IMR-90 (cell line): Measurements from ENCODE around the gene KIF6. TPM values are rescaled to one million over a fixed set of nuclear protein-coding genes. Genes with fewer than 3 reads are reported as not detected.

ENCODE experiments used
- ATAC-seq: fragments of 200-7000 bp; cut with Tn5 transposase; 2 replicates; pipeline ENCODE4 v1.9.1; 2020; ENCODE audit warnings: low read depth, mild to moderate bottlenecking, moderate library complexity
- BruUV-seq: library from RNA; stranded (reverse); fragments of 400-500 nt; replicated peaks from 2 replicates; lab custom pipeline; 2021; lab: Mats Ljungman, UMichigan
- CTCF ChIA-PET: fragments of 300-600 bp; formaldehyde crosslinking; extraction: SDS; loops from one replicate; lab custom pipeline; 2021; ENCODE audit warnings: antibody characterized with exemption; lab: Yijun Ruan, JAX
- POLR2A ChIA-PET: fragments of 300-600 bp; sonication (Branson Sonifier 250); formaldehyde crosslinking; loops from one replicate; lab custom pipeline; 2022; ENCODE audit warnings: antibody characterized with exemption; ENCODE audit not compliant: unreplicated experiment; lab: Charles Lee
- DNase-seq: peaks from one replicate; pipeline ENCODE4 v3.0.0; 2013
- H2AFZ ChIP-seq: replicated peaks from 2 replicates; pipeline ENCODE3; 2013; ENCODE audit warnings: low read length, mild to moderate bottlenecking; ENCODE audit not compliant: poor library complexity
- H2AK5ac ChIP-seq: 2 replicates; pipeline ENCODE4 v1.6.1; 2013; ENCODE audit warnings: low read depth, low read length, inconsistent platforms
- H2AK9ac ChIP-seq: replicated peaks from 2 replicates; pipeline ENCODE3; 2013; ENCODE audit warnings: mild to moderate bottlenecking, low read depth, low read length, moderate library complexity; ENCODE audit not compliant: poor library complexity
- H2BK120ac ChIP-seq: 2 replicates; pipeline ENCODE4 v1.6.1; 2013; ENCODE audit warnings: low read depth, low read length, inconsistent platforms
- H2BK15ac ChIP-seq: 3 replicates; pipeline ENCODE4 v1.6.1; 2013; ENCODE audit warnings: low read depth, low read length, inconsistent platforms
- H2BK20ac ChIP-seq: 2 replicates; pipeline ENCODE4 v1.6.1; 2013; ENCODE audit warnings: low read depth, mild to moderate bottlenecking, inconsistent platforms, low read length, moderate library complexity
- H2BK5ac ChIP-seq: 2 replicates; pipeline ENCODE4 v1.6.1; 2013; ENCODE audit warnings: mild to moderate bottlenecking, low read depth, low read length, inconsistent platforms; ENCODE audit not compliant: poor library complexity, severe bottlenecking
- H3K14ac ChIP-seq: replicated peaks from 2 replicates; pipeline ENCODE4 v1.6.1; 2013; ENCODE audit warnings: low read depth, low read length, inconsistent platforms
- H3K18ac ChIP-seq: 2 replicates; pipeline ENCODE4 v1.6.1; 2013; ENCODE audit warnings: low read depth, low read length, control low read depth
- H3K23ac ChIP-seq: 2 replicates; pipeline ENCODE4 v1.6.1; 2013; ENCODE audit warnings: low read depth, low read length, inconsistent platforms
- H3K27ac ChIP-seq: 2 replicates; pipeline ENCODE4 v1.5.1; 2013; ENCODE audit warnings: mild to moderate bottlenecking, control low read depth, low read length; ENCODE audit not compliant: insufficient read depth
- H3K27me3 ChIP-seq: 2 replicates; pipeline ENCODE4 v1.6.1; 2013; ENCODE audit warnings: low read length; ENCODE audit not compliant: control insufficient read depth, insufficient read depth
- H3K36me3 ChIP-seq: 2 replicates; pipeline ENCODE4 v1.6.1; 2013; ENCODE audit warnings: low read length, mixed read lengths; ENCODE audit not compliant: control insufficient read depth, insufficient read depth
- H3K4ac ChIP-seq: 2 replicates; pipeline ENCODE4 v1.6.1; 2013; ENCODE audit warnings: low read depth, low read length, inconsistent platforms
- H3K4me1 ChIP-seq: 2 replicates; pipeline ENCODE4 v1.6.1; 2013; ENCODE audit warnings: low read length, mixed read lengths; ENCODE audit not compliant: control insufficient read depth, insufficient read depth
- H3K4me2 ChIP-seq: 2 replicates; pipeline ENCODE4 v1.6.1; 2013; ENCODE audit warnings: low read depth, mild to moderate bottlenecking, control low read depth, low read length, moderate library complexity
- H3K4me3 ChIP-seq: 2 replicates; pipeline ENCODE4 v1.5.1; 2013; ENCODE audit warnings: low read depth, mild to moderate bottlenecking, control low read depth, low read length, moderate library complexity; ENCODE audit not compliant: insufficient read depth
- H3K56ac ChIP-seq: 2 replicates; pipeline ENCODE4 v1.6.1; 2013; ENCODE audit warnings: low read length, inconsistent platforms; ENCODE audit not compliant: insufficient read depth; ENCODE audit errors: extremely low read depth
- H3K79me1 ChIP-seq, 2 experiments: 2 replicates each; pipeline ENCODE4 v1.6.1; 2013; ENCODE audit warnings: low read length in 2 of 2, inconsistent platforms in 1 of 2, low read depth in 1 of 2
- H3K9ac ChIP-seq: 2 replicates; pipeline ENCODE4 v1.6.1; 2013; ENCODE audit warnings: low read depth, low read length, control low read depth
- H3K9me1 ChIP-seq: 2 replicates; pipeline ENCODE4 v1.6.1; 2013; ENCODE audit warnings: low read length, inconsistent platforms; ENCODE audit not compliant: insufficient read depth
- H3K9me3 ChIP-seq: 2 replicates; pipeline ENCODE4 v1.6.1; 2013; ENCODE audit warnings: low read length; ENCODE audit not compliant: control insufficient read depth, insufficient read depth
- H4K20me1 ChIP-seq: 2 replicates; pipeline ENCODE4 v1.6.1; 2013; ENCODE audit warnings: low read length, inconsistent platforms; ENCODE audit not compliant: insufficient read depth
- H4K5ac ChIP-seq: 2 replicates; pipeline ENCODE4 v1.6.1; 2013; ENCODE audit warnings: mild to moderate bottlenecking, low read depth, low read length, control low read depth
- H4K8ac ChIP-seq, 2 experiments: 2 replicates each; pipeline ENCODE4 v1.6.1; 2013; ENCODE audit warnings: low read depth in 2 of 2, low read length in 2 of 2, control low read depth in 1 of 2, inconsistent platforms in 1 of 2
- H4K91ac ChIP-seq: 2 replicates; pipeline ENCODE4 v1.6.1; 2013; ENCODE audit warnings: low read depth, low read length, inconsistent platforms; ENCODE audit not compliant: insufficient read depth
- BHLHE40 ChIP-seq: fragments of 150-350 bp; IDR thresholded peaks from 2 replicates; pipeline ENCODE4 v1.6.1; 2016; ENCODE audit warnings: mild to moderate bottlenecking, low read depth, low read length
- CEBPB ChIP-seq: IDR thresholded peaks from 2 replicates; pipeline ENCODE4 v1.6.1; 2012; ENCODE audit warnings: low read depth, low read length, improper control_type of control experiment
- CHD1 ChIP-seq: IDR thresholded peaks from 2 replicates; pipeline ENCODE4 v1.6.1; 2012; ENCODE audit warnings: low read depth, low read length, improper control_type of control experiment
- MAFK ChIP-seq: IDR thresholded peaks from 2 replicates; pipeline ENCODE4 v1.6.1; 2012; ENCODE audit warnings: low read depth, low read length, improper control_type of control experiment
- MAZ ChIP-seq: IDR thresholded peaks from 2 replicates; pipeline ENCODE4 v1.6.1; 2012; ENCODE audit warnings: low read depth, mild to moderate bottlenecking, low read length, improper control_type of control experiment, moderate library complexity, borderline replicate concordance
- MXI1 ChIP-seq: IDR thresholded peaks from 2 replicates; pipeline ENCODE4 v1.6.1; 2012; ENCODE audit warnings: low read depth, mild to moderate bottlenecking, low read length, moderate library complexity, borderline replicate concordance
- POLR2A ChIP-seq: IDR thresholded peaks from 2 replicates; pipeline ENCODE4 v1.6.1; 2012; ENCODE audit warnings: mild to moderate bottlenecking, low read depth, low read length
- RAD21 ChIP-seq: IDR thresholded peaks from 2 replicates; pipeline ENCODE4 v1.6.1; 2012; ENCODE audit warnings: low read length, improper control_type of control experiment
- RCOR1 ChIP-seq: IDR thresholded peaks from 2 replicates; pipeline ENCODE4 v1.6.1; 2012; ENCODE audit warnings: mild to moderate bottlenecking, low read length, improper control_type of control experiment; ENCODE audit not compliant: insufficient replicate concordance
- RFX5 ChIP-seq: IDR thresholded peaks from 2 replicates; pipeline ENCODE4 v1.8.0; 2012; ENCODE audit warnings: low read depth, mild to moderate bottlenecking, low read length, moderate library complexity
- WGBS, 2 experiments: methylation state at CpG; one replicate each; pipeline versions ENCODE4 v1.1.5 to v1.1.7; 2013; ENCODE audit warnings: missing lambda C conversion rate in 2 of 2; ENCODE audit not compliant: insufficient read length in 1 of 2; ENCODE audit errors: extremely low coverage in 2 of 2; 5-methylcytosine and 5-hydroxymethylcytosine counted together
- dilution Hi-C: fragments of 300-500 bp; cut with HindIII; formaldehyde crosslinking; loops from one replicate; pipeline ENCODE4 v1.14.3; 2018; ENCODE audit warnings: low sequenced_read_pairs; ENCODE audit not compliant: unreplicated experiment
- in situ Hi-C: fragments of 300-500 bp; cut with MboI; formaldehyde crosslinking; loops from 3 replicates; pipeline ENCODE4 v1.14.3; 2019; ENCODE audit warnings: low sequenced_read_pairs, inconsistent platforms, mixed read lengths
- intact Hi-C: fragments of 100-400 bp; cut with micrococcal nuclease; formaldehyde crosslinking; loops from 2 replicates; pipeline ENCODE4 v1.10.0; 2022
- polyA plus RNA-seq, 3 experiments: library from polyadenylated mRNA; depleted of rRNA; stranded (reverse); fragments of >200 nt; gene quantifications; 2 replicates each; pipeline ENCODE4 v1.2.3, GENCODE V29; 2012; ENCODE audit warnings: low replicate concordance in 1 of 3
- total RNA-seq: library from RNA; depleted of rRNA; stranded (reverse); fragments of >200 nt; gene quantifications from 2 replicates; pipeline ENCODE4 v1.2.3, GENCODE V29; 2012
- TF ChIP-seq, protein P1 (sequence below): fragments of 150-350 bp; IDR thresholded peaks from 2 replicates; pipeline ENCODE4 v1.6.1; 2017; ENCODE audit warnings: mild to moderate bottlenecking, antibody characterized with exemption, low read length, low read depth
- TF ChIP-seq, protein P2 (sequence below): conservative IDR thresholded peaks from 2 replicates; pipeline ENCODE4 v1.5.1; 2012; ENCODE audit warnings: mild to moderate bottlenecking, low read depth, low read length, improper control_type of control experiment
- TF ChIP-seq, protein P3 (sequence below): fragments of 150-350 bp; IDR thresholded peaks from 2 replicates; pipeline ENCODE4 v1.6.1; 2016; ENCODE audit warnings: low read depth, mild to moderate bottlenecking, low read length, moderate library complexity, borderline replicate concordance

The KIF6 gene
- total and polyA plus RNA-seq, 2 of the 4 experiments (the other 2 are of a cell fraction), result under 0.01 to 0.10 TPM

DNA sequence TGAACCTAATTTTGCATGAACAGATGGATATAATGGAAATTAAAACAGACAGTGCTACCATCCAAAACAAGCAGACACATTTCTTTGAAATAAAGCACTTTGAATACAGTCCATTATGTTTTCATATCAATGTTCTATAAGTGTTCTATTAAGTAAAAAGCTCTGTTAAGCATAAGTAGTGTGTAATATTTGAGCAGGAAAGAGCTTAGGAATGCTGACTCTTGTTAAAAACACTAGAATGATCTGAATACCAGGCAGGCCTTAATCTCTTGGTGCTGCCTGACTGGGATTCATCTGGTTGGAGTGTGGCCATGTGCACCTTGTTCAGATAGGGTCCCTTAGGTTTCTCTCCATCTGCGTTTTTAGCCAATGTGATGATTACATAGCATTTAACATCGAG is 130.9 kb downstream of the KIF6 start:
- TF ChIP-seq, protein P1, sequence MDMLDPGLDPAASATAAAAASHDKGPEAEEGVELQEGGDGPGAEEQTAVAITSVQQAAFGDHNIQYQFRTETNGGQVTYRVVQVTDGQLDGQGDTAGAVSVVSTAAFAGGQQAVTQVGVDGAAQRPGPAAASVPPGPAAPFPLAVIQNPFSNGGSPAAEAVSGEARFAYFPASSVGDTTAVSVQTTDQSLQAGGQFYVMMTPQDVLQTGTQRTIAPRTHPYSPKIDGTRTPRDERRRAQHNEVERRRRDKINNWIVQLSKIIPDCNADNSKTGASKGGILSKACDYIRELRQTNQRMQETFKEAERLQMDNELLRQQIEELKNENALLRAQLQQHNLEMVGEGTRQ, result no peak
- TF ChIP-seq MAZ (no peak), RFX5 (no peak), BHLHE40 (no peak), CEBPB (no peak), RCOR1 (no peak), MXI1 (no peak), CHD1 (no peak), RAD21 (no peak), MAFK (no peak), POLR2A (no peak)
- TF ChIP-seq, protein P2, sequence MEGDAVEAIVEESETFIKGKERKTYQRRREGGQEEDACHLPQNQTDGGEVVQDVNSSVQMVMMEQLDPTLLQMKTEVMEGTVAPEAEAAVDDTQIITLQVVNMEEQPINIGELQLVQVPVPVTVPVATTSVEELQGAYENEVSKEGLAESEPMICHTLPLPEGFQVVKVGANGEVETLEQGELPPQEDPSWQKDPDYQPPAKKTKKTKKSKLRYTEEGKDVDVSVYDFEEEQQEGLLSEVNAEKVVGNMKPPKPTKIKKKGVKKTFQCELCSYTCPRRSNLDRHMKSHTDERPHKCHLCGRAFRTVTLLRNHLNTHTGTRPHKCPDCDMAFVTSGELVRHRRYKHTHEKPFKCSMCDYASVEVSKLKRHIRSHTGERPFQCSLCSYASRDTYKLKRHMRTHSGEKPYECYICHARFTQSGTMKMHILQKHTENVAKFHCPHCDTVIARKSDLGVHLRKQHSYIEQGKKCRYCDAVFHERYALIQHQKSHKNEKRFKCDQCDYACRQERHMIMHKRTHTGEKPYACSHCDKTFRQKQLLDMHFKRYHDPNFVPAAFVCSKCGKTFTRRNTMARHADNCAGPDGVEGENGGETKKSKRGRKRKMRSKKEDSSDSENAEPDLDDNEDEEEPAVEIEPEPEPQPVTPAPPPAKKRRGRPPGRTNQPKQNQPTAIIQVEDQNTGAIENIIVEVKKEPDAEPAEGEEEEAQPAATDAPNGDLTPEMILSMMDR, result no peak
- TF ChIP-seq, protein P3, sequence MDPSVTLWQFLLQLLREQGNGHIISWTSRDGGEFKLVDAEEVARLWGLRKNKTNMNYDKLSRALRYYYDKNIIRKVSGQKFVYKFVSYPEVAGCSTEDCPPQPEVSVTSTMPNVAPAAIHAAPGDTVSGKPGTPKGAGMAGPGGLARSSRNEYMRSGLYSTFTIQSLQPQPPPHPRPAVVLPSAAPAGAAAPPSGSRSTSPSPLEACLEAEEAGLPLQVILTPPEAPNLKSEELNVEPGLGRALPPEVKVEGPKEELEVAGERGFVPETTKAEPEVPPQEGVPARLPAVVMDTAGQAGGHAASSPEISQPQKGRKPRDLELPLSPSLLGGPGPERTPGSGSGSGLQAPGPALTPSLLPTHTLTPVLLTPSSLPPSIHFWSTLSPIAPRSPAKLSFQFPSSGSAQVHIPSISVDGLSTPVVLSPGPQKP, result no peak
- Histone ChIP-seq H3K18ac (no peak overlapping the region), H2BK20ac (no peak overlapping the region), H3K36me3 (no peaks in the 10 kb centered on the region), H3K4me1 (no peaks in the 10 kb centered on the region), H2BK120ac (no peak overlapping the region), H3K27me3 (no peaks in the 10 kb centered on the region), H2AK5ac (no peak overlapping the region), H3K56ac (no peak overlapping the region), H4K8ac (no peak overlapping the region), H4K5ac (no peak overlapping the region), H2AFZ (no peak overlapping the region), H2BK5ac (no peak overlapping the region), H2BK15ac (no peak overlapping the region), H3K9me1 (no peaks in the 10 kb centered on the region), H3K23ac (no peak overlapping the region), H2AK9ac (no peak overlapping the region), H3K4me2 (no peak overlapping the region), H4K91ac (no peak overlapping the region), H3K79me1 (no peaks in the 10 kb centered on the region), H3K4ac (no peak overlapping the region), H3K4me3 (no peak overlapping the region), H3K9me3 (no peaks in the 10 kb centered on the region), H3K14ac (no peak overlapping the region), H3K9ac (no peak overlapping the region), H4K20me1 (no peaks in the 10 kb centered on the region), H3K27ac (no peak overlapping the region)
- in situ Hi-C loops (no loop called here), intact Hi-C loops (no loop called here), dilution Hi-C loops (no loop called here)
- DNase-seq (no peak), ATAC-seq (no peak)
- BruUV-seq, result no TSS peak
- ChIA-PET POLR2A (no interaction called here), CTCF (no interaction called here)
- no CpG with 5 or more reads among the region's 2 CpGs for WGBS, 2 experiments
